ENCODE data around the gene TBC1D22A. TPM values are rescaled to one million over a fixed set of nuclear protein-coding genes. Genes with fewer than 3 reads are reported as not detected.

Gene TBC1D22A
- total RNA-seq, 1 donor from 2014 or later = 24.2 TPM

DNA sequence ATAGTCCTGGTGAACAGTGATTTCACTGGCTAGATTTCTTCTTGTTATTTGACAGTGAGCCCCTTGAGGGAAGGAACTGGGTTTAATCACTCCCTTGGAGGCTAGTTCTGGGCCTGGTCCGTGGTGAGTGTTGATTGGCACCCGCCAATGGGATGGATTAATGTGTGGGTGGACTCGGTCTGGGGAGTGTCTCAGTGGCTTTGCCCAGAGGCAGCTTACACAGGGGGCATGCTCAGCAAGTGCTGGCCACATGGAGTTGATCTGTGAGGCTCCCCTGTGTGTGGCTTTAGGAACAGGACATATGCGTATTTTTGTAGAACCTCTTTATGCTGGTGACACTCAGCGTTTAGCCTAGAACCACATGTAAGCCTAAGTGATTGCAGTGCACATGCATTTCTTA is 106.9 kb downstream of the TBC1D22A start:
- no peak overlapping the region for H2AFZ ChIP-seq (ENCODE audit: low read depth, low read length)
- no peak overlapping the region for H3K4me3 ChIP-seq (ENCODE audit: insufficient read depth, low read depth, low read length)
- Mint-ChIP-seq H3K27me3 (ENCODE audit: low read depth, unreplicated experiment) (no peaks in the 10 kb centered on the region), H3K27ac (ENCODE audit: unreplicated experiment) (no peak overlapping the region), H3K9me3 (ENCODE audit: unreplicated experiment) (peaks cover 19% of the 10 kb centered on the region), H3K36me3 (ENCODE audit: low read depth, unreplicated experiment) (peaks cover 40% of the 10 kb centered on the region), H3K4me1 (ENCODE audit: low read depth, unreplicated experiment) (peaks cover 13% of the 10 kb centered on the region), H3K4me3 (ENCODE audit: unreplicated experiment) (no peak overlapping the region)
- peaks cover 15% of the 10 kb centered on the region for H4K20me1 ChIP-seq (ENCODE audit: insufficient read depth, low read length)
- H3K27ac ChIP-seq (ENCODE audit: low read depth, low read length) = no peak overlapping the region
- FAIRE-seq = no peak
- no peak overlapping the region for H3K4me2 ChIP-seq (ENCODE audit: low read length)
- DNase-seq (ENCODE audit: low read depth) = no peak
- H3K9me3 ChIP-seq (ENCODE audit: insufficient read depth, low read depth, low read length) = peaks cover 4% of the 10 kb centered on the region
- no peak overlapping the region for H3K9ac ChIP-seq (ENCODE audit: low read length)
- no peak for TF ChIP-seq EZH2 (IDR thresholded peaks at IDR 0.05; ENCODE audit: insufficient read depth, low read length)
- TF ChIP-seq, protein P1, sequence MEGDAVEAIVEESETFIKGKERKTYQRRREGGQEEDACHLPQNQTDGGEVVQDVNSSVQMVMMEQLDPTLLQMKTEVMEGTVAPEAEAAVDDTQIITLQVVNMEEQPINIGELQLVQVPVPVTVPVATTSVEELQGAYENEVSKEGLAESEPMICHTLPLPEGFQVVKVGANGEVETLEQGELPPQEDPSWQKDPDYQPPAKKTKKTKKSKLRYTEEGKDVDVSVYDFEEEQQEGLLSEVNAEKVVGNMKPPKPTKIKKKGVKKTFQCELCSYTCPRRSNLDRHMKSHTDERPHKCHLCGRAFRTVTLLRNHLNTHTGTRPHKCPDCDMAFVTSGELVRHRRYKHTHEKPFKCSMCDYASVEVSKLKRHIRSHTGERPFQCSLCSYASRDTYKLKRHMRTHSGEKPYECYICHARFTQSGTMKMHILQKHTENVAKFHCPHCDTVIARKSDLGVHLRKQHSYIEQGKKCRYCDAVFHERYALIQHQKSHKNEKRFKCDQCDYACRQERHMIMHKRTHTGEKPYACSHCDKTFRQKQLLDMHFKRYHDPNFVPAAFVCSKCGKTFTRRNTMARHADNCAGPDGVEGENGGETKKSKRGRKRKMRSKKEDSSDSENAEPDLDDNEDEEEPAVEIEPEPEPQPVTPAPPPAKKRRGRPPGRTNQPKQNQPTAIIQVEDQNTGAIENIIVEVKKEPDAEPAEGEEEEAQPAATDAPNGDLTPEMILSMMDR (IDR thresholded peaks at IDR 0.05; ENCODE audit: insufficient read depth, low read depth, low read length) = no peak
- peaks cover 6% of the 10 kb centered on the region for H3K79me2 ChIP-seq (ENCODE audit: insufficient read depth, low read length)
- H3K4me1 ChIP-seq (ENCODE audit: insufficient read depth, low read length) = peaks cover 14% of the 10 kb centered on the region
- H3K27me3 ChIP-seq (ENCODE audit: insufficient read depth, low read length) = no peaks in the 10 kb centered on the region
- no peaks in the 10 kb centered on the region for H3K36me3 ChIP-seq (ENCODE audit: insufficient read depth, low read length)

DNA sequence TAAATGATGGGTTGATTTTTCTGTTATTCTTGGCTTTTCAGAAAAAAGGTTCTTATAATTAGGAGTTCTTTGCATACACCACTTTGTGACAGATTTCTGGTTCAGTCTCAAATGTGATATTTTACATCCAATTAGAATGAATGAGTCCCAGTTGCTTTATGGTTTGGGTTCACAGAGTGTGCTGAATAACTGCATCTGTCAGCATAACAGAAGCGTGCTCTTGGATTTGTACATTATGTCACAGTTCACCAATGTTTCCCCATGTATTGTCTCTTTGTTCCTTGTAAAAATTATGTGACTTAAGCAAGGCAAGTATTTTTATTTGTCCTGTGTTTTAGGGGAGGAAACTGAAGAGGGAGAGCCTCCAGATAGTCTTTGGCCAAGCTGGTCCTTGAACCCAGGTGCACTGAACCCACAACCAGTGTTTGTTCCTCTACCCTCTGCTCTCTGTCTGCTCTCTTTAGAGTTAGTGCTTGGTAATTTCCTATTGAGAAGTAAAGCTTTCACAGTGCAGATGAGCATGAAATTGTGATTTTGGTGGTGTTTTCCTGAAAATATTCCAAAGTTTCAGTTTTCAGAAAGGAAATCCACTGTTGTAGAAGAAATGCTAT is 107.5 kb downstream of the TBC1D22A start:
- Histone ChIP-seq H3K27ac (ENCODE audit: low read depth, low read length) (no peak overlapping the region), H3K36me3 (ENCODE audit: insufficient read depth, low read length) (no peaks in the 10 kb centered on the region), H3K4me1 (ENCODE audit: insufficient read depth, low read length) (peaks cover 14% of the 10 kb centered on the region), H3K9ac (ENCODE audit: low read length) (no peak overlapping the region), H3K4me2 (ENCODE audit: low read length) (no peak overlapping the region), H3K79me2 (ENCODE audit: insufficient read depth, low read length) (peaks cover 6% of the 10 kb centered on the region), H3K9me3 (ENCODE audit: insufficient read depth, low read depth, low read length) (peaks cover 4% of the 10 kb centered on the region), H2AFZ (ENCODE audit: low read depth, low read length) (no peak overlapping the region), H3K27me3 (ENCODE audit: insufficient read depth, low read length) (no peaks in the 10 kb centered on the region), H4K20me1 (ENCODE audit: insufficient read depth, low read length) (peaks cover 11% of the 10 kb centered on the region), H3K4me3 (ENCODE audit: insufficient read depth, low read depth, low read length) (no peak overlapping the region)
- FAIRE-seq = no peak
- TF ChIP-seq, protein P1 (IDR thresholded peaks at IDR 0.05; ENCODE audit: insufficient read depth, low read depth, low read length) = no peak
- TF ChIP-seq EZH2 (IDR thresholded peaks at IDR 0.05; ENCODE audit: insufficient read depth, low read length) = no peak
- Mint-ChIP-seq H3K9me3 (ENCODE audit: unreplicated experiment) (peaks cover 19% of the 10 kb centered on the region), H3K4me1 (ENCODE audit: low read depth, unreplicated experiment) (peaks cover 13% of the 10 kb centered on the region), H3K27me3 (ENCODE audit: low read depth, unreplicated experiment) (no peaks in the 10 kb centered on the region), H3K4me3 (ENCODE audit: unreplicated experiment) (no peak overlapping the region), H3K36me3 (ENCODE audit: low read depth, unreplicated experiment) (peaks cover 37% of the 10 kb centered on the region), H3K27ac (ENCODE audit: unreplicated experiment) (no peak overlapping the region)
- DNase-seq (ENCODE audit: low read depth) = no peak

DNA sequence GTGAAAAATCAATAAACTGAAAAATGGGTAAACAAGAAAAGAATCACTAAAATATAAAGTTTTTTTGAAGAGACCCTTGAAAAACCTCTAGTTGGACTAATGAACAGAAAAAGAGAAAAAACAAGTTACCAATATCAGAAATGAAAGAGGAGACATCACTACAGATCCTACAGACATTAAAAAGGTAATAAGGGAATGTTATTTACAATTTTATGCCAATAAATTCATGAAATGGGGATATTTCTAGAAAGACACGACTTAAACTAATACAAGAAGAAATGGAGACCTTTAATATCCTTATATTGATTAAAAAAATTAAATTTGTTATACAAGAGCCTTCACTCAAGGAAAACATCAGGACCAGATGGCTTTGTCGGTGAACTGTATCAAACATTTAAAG is 109.4 kb downstream of the TBC1D22A start:
- Mint-ChIP-seq H3K4me3 (ENCODE audit: unreplicated experiment) (no peak overlapping the region), H3K36me3 (ENCODE audit: low read depth, unreplicated experiment) (peaks cover 33% of the 10 kb centered on the region), H3K27ac (ENCODE audit: unreplicated experiment) (no peak overlapping the region), H3K27me3 (ENCODE audit: low read depth, unreplicated experiment) (no peaks in the 10 kb centered on the region), H3K4me1 (ENCODE audit: low read depth, unreplicated experiment) (peaks cover 7% of the 10 kb centered on the region), H3K9me3 (ENCODE audit: unreplicated experiment) (peaks cover 19% of the 10 kb centered on the region)
- Histone ChIP-seq H3K27ac (ENCODE audit: low read depth, low read length) (no peak overlapping the region), H3K4me1 (ENCODE audit: insufficient read depth, low read length) (peaks cover 6% of the 10 kb centered on the region), H4K20me1 (ENCODE audit: insufficient read depth, low read length) (peaks cover 8% of the 10 kb centered on the region), H3K79me2 (ENCODE audit: insufficient read depth, low read length) (peaks cover 9% of the 10 kb centered on the region), H3K9me3 (ENCODE audit: insufficient read depth, low read depth, low read length) (peaks cover 4% of the 10 kb centered on the region), H3K4me2 (ENCODE audit: low read length) (no peak overlapping the region), H3K36me3 (ENCODE audit: insufficient read depth, low read length) (no peaks in the 10 kb centered on the region), H3K27me3 (ENCODE audit: insufficient read depth, low read length) (no peaks in the 10 kb centered on the region), H3K9ac (ENCODE audit: low read length) (no peak overlapping the region), H2AFZ (ENCODE audit: low read depth, low read length) (no peak overlapping the region), H3K4me3 (ENCODE audit: insufficient read depth, low read depth, low read length) (no peak overlapping the region)
- TF ChIP-seq, protein P1 (IDR thresholded peaks at IDR 0.05; ENCODE audit: insufficient read depth, low read depth, low read length) = no peak
- TF ChIP-seq EZH2 (IDR thresholded peaks at IDR 0.05; ENCODE audit: insufficient read depth, low read length) = no peak
- DNase-seq (ENCODE audit: low read depth) (no peak), FAIRE-seq (no peak)

All from astrocyte (in vitro differentiated cells and primary cell).